NCI-H774 (cell line): ENCODE measurements around the gene GCNT3.
"Not testable (repeated sequence)": the region's sequence is repeated elsewhere in the genome, so short reads cannot be mapped to it uniquely, and the experiment has no call there.

Experiments used
- DNase-seq: peaks from one replicate; lab custom pipeline; 2025; lab: John Stamatoyannopoulos, UW

The GCNT3 gene

GRCh38 chr15:59616379-59616778, 4.8 kb downstream of the GCNT3 start:
- DNase-seq, result peak; percentile 15

DNA sequence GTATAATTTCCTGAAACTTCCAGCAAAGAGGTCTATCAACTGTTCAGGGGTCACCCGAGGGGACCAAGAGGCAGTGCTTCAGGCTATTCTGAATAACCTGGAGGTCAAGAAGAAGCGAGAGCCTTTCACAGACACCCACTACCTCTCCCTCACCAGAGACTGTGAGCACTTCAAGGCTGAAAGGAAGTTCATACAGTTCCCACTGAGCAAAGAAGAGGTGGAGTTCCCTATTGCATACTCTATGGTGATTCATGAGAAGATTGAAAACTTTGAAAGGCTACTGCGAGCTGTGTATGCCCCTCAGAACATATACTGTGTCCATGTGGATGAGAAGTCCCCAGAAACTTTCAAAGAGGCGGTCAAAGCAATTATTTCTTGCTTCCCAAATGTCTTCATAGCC, 6.8 kb downstream of the GCNT3 start:
- no peak for DNase-seq

DNA sequence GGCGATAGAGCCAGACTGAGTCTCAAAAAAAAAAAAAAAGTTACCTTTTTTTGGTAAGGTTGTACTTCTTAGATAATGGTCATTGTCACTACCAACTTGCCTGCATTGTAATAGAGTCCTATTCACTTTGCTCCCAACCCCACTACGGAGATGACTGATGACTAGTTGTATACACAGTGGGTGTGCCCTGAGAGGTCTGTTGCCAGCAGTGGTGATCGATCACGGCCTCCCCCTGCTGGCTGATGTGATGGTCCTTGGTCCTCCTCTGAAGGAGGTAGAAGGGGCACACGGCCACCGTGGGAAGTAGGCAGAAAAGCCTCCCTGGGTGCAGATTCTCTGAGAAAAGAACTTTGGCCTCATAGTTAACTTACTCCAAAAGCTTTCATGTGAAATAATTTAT, 10.7 kb downstream of the GCNT3 start:
- DNase-seq, result no peak

DNA sequence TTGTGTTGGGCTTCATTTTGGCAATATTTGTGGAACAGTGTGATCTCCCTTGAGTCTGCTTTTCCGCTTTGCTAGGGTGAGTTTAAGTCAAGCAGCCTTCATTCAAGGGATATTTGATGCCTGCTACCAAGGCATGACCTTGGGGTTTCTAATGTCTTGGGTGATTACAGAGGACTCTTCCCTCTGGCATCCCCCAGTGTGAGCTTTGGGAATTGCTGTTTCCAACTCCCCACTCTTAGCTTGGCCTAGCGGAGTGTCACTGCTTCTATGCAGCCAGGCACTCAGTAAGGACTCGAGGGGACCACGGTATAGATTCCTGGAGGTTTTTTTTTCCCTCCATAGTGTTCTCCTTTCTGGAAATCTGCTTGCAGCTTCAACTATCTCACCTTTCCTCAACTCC, 21.1 kb downstream of the GCNT3 start:
- DNase-seq, result no peak

DNA sequence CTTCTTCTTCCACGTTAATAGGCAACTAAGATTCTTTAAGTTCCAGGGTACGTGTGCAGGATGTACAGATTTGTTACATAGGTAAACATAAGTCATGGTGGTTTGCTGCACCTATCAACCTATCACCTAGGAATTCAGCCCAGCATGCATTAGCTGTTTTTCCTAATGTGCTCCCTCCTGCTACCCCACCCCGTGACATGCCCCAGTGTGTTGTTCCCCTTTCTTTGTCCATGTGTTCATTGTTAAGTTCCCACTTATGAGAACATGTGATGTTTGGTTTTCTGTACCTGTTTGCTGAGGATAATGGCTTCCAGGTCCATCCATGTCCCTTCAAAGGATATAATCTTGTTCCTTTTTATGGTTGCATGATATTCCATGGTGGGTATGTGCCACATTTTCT, 24.6 kb downstream of the GCNT3 start:
- no peak for DNase-seq

DNA sequence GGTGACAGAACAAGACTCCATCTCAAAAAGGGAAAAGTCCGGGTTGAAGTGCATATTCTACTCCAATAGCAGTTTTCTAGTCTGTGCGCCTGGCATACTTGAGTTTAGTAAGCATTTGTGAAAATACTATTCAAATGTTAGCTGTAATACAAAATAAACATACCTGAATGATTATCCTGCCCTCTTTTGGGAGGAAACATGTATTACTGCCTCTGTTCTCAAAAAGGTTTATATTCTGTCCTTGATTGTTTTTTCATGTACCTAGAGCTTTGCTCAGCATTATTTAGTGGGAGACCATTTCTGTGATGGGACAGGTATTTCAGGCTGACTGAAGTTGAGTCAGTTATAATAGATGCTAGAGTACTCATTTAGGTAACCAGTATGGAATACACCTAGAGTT, 25.9 kb downstream of the GCNT3 start:
- DNase-seq, result not testable (repeated sequence)

GRCh38 chr15:59642351-59642750, 30.8 kb downstream of the GCNT3 start:
- no peak for DNase-seq

DNA sequence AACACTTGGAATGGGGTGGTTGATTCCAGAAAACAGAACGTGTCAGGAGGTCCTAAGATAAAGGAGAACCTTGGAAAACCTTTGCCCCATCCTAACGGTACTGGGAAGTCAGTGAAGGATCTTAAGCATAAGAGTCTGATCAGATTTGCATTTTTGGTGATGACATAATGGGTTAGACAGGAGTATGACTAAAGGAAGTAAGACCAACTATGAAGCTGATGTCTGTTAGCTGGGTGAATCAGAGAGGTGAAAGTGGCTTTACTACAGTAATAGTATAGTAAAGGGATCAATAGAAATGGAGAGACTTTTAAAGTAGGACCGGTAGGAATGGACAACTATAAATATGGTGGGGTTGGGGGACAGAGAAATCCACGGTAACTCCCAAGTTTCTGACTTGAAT, 33.2 kb downstream of the GCNT3 start:
- no peak for DNase-seq

DNA sequence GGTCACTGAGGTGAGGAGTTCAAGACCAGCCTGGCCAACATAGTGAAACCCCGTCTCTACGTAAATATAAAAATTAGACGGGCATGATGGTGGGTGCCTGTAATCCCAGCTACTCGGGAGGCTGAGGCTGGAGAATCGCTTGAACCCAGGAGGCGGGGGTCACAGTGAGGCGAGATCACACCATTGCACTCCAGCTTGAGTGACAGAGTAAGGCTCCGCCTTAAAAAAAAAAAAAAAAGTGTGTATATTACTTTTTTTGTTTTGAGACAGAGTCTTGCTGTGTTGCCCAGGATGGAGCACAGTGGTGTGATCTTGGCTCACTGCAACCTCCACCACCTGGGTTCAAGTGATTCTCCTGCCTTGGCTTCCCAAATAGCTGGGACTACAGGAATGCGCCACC, 34.2 kb downstream of the GCNT3 start:
- DNase-seq, result not testable (repeated sequence)

GRCh38 chr15:59646277-59646676, 34.7 kb downstream of the GCNT3 start:
- DNase-seq, result no peak

- no peak for DNase-seq
These were observed 35.5 kb downstream of the GCNT3 start for GRCh38 chr15:59647085-59647484.

GRCh38 chr15:59649603-59650002, 38.0 kb downstream of the GCNT3 start:
- DNase-seq, result no peak

- no peak for DNase-seq
These were observed 42.5 kb downstream of the GCNT3 start for GRCh38 chr15:59654046-59654445.

DNA sequence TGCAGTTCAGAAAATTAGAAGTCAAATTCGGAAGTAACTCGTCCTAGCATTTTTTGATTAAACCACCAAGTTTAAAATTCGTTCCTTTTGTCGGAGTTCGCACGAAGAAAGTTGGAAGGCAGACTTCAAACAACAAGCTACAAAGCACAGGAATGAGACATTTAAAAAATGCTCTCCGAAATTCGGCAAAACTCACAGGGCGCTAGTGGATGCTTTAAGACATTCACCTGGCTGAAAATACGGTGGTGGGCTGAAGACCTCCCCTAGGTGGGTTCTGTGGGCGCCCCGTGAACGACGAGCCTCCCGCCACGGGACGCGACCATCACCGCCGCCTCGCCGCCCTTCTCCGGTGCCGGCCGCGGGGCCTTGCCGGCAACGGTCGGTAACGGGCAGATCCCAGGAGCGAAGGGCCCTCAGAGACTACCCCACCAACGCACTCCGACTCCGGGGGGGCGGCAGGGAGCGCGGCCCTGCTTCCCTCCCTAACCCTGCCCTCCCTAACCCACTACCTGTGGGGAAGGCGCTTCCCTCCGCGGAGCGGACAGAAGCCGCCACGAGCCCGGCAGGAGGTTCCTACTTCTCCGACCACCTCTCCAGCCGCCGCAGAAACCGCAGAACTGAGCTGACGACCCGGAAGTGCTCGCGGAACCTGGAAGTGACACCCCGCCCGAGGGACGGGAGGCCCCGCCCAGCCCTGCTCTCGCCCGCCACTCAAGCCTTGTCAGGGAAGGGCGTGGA, 45.5 kb downstream of the GCNT3 start, which contains the start of gene GTF2A2:
TSS of gene GTF2A2 (minus strand) at position 619 of the 738 bp plus-strand sequence. CDS start 5,238 bp downstream, outside the sequence.
- DNase-seq, result peak; percentile 92

DNA sequence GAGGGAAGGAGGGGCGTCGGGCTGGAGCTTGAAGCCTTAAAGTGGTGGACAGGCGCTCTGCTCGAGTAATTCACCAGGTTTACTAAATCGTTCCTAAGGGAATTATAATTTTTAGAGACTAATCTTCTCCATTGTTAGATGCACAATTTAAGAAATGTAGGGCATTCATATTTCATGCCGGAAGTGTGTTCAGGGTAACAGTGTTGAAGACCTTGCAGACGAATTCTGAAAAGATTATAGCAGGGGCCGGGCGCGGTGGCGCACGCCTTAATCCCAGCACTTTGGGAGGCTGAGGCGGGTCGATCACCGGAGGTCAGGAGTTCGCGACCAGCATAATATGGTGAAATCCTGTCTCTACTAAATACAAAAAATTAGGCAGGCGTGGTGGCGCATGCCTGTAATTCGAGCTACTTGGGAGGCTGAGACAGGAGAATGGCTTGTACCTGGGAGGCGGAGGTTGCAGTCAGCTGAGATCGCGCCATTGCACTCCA, 46.1 kb downstream of the GCNT3 start:
- no peak for DNase-seq

DNA sequence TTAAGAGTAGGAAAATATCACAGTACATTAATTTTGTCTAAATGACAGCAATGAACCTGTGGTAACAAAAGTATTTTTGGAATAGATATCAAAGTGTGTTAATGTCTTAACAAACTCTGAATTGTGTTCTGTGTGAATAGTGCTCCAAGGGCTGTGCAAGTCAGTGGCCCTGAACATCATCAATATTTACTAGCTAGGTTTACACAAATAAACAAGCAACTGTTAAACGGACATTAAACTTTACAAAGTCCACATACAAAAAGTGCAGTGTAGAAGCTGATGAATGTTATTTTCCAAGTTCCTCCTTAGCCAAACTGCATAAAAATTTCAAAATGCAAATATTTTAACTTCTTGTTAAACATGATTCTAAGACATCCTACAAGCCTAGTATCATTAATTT, 47.8 kb downstream of the GCNT3 start:
- no peak for DNase-seq

- no peak for DNase-seq
These were observed 50.7 kb downstream of the GCNT3 start for GRCh38 chr15:59662260-59662659.

- no peak for DNase-seq
These were observed 57.0 kb downstream of the GCNT3 start for GRCh38 chr15:59668556-59668955.
